Measurements from ENCODE around the gene MOB3B.
"Not testable (repeated sequence)": the region's sequence is repeated elsewhere in the genome, so short reads cannot be mapped to it uniquely, and the experiment has no call there.

Gene MOB3B

DNA sequence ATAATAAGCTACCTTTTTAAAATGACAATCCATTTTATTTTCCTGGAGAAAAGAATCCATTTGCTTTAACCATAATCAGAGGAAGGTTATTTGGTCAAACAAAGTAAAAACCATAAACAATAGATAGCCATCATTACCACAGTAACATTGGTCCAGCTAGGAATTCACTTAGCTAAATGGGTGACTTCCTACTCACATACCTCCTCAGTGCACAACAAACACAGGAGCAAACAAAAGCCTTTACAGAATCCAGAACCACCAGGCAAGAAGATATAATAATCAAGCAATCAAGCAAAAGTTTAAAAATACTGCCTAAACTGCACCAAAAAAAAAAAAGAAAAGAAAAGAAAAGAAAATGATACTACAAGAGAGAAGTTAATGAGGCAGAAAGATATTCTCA, 6.5 kb downstream of the MOB3B start:
- in situ Hi-C loops (cut with MboI; ENCODE audit: low pct_unique_long_range_greater_than_20kb, low sequenced_read_pairs): loop anchor here (10.0 kb wide), 1 partner anchor 188 kb away; no protein-coding TSS in a partner anchor
- no peak for DNase-seq

DNA sequence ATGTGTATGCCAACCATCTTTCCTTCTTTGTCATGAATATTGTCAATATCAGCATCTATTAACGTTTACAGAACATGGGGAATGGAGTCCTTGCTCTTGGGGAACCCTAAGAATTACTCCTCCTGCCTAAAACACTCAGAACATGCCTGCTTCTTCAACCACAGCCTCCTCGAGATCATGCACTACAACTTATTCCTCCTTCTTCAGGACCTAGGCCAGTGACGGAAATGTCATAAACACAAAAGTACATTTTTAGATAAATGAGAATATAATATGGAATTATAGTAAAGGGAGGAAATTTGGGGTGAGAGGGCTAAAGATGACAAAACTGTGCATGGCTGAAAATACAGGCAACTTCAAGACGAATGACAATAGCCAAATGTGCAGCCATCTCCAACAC, 8.6 kb downstream of the MOB3B start:
- DNase-seq: no peak
- in situ Hi-C loops (cut with MboI; ENCODE audit: low pct_unique_long_range_greater_than_20kb, low sequenced_read_pairs): loop anchor here (10.0 kb wide), 1 partner anchor 186 kb away; no protein-coding TSS in a partner anchor

DNA sequence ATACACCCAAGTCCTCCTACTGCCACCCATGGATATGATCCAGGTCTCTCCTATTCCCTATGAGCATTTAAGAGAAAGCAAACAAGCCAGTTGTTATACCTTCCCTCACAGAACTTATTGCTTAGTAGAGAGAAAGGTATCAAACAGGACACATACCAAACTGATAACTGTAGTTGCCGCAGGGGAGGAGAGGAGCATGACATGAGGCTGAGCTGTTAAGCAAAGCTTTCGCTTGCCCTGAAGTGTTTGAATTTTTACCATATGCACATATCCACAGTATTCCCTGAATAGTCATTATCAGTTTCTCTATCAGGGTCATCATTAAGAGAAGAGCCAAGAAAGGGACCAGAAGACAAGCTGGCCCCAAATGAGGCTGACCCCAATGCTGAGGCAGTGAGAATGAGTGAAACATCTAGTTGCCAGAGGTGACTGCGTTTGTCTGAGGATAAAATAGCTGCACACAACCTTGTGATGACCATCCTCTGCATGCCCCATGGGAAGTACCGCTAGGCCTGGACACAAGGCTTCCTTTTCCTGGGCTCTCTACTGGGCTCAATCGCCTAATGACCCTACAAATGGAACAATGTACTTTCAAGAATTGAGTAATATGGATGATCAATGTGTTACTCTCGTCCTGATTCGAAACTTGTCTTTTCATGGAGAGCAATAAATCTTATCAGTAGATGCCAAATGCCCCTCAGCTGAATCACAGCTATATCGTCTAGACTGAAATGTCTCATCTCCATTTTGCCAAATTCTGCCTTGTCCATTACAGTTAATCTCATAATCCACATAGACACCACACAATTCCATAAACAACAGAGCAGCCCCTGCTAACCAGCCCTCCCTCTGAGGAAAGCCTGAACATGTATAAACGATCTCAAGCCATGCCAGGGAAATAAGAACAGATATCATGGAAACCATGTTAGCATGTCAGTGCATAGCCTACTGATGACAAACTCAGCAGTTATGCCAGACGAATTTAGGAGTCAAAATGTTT, 9.8 kb downstream of the MOB3B start:
- no peak for DNase-seq
- in situ Hi-C loops (cut with MboI; ENCODE audit: low pct_unique_long_range_greater_than_20kb, low sequenced_read_pairs): loop anchor here (10.0 kb wide), 1 partner anchor 185 kb away; no protein-coding TSS in a partner anchor

DNA sequence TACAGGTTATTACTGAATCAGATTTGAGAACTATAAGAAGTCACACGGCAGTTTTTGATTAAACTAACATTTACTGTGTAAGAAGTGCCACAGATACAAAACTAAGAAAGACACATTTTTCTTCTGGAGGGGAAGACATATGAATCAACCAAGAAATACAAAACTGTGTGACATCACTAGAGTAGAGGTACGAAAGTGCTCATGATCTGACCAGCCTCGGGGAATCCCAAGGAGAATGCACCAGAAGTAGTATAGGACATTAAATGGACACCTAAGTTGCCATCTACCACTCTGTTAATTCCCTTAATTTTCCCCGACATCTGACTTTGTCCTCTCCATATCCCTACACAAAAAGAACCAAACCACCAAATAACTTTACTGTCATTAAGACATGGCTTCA, 10.8 kb downstream of the MOB3B start:
- in situ Hi-C loops (cut with MboI; ENCODE audit: low pct_unique_long_range_greater_than_20kb, low sequenced_read_pairs): no loop called here
- DNase-seq: no peak

DNA sequence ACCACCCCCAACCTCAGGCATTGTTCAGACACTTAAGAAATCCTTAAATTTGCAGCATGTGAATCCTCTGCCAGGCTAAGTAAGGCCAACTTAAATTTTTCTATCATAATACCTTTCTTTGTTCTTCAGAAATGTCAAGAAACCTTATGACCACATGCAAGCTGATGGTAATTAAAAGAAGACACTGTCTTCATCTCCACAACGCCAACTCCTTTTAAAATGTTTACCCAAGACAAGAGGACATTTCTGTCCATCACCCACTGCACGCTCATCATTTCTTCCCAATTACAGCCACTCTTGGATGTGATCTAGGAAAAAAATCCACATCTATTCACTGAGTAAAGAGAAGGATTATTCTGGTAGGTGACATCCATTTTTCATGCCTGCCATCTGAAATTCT, 11.6 kb downstream of the MOB3B start:
- in situ Hi-C loops (cut with MboI; ENCODE audit: low pct_unique_long_range_greater_than_20kb, low sequenced_read_pairs): no loop called here
- no peak for DNase-seq

DNA sequence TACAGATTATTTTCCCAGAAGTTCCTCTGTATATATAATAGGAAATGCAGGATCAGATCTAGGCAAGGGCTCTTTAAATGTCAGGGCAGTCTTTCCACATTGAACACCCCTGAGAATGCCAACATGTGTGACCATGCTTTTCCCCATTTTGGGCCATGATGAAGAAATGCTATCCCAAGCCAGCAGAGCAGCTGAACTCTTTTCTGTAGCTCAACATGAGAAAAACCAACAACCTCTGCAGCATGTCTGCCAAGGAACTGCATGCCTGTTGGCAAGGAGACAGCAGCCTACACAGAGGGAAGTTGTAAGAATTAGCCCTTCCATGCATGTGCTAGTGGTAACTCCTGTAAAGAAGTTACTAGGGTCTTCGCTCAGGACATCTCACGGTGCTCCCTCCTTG, 15.1 kb downstream of the MOB3B start:
- no peak for DNase-seq
- in situ Hi-C loops (cut with MboI; ENCODE audit: low pct_unique_long_range_greater_than_20kb, low sequenced_read_pairs): no loop called here

DNA sequence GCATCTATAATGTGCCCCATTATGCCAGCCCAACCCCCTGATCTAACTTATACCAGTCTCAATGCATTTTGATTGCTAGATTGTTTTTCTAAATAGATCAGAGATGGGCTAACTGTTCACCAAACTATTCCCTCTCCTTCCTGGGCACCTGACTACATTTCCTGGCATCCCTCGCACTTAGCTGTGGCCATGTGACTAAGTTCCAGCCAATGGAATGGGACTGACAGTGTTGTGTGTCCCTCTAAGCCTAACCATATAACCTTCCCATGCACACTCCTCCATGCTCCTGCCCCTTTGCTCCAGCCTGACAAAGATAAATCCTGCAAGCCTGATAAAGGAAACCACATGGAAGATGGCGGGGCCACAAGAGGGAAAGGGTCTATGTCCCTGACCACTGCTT, 17.8 kb downstream of the MOB3B start:
- in situ Hi-C loops (cut with MboI; ENCODE audit: low pct_unique_long_range_greater_than_20kb, low sequenced_read_pairs): no loop called here
- no peak for DNase-seq

DNA sequence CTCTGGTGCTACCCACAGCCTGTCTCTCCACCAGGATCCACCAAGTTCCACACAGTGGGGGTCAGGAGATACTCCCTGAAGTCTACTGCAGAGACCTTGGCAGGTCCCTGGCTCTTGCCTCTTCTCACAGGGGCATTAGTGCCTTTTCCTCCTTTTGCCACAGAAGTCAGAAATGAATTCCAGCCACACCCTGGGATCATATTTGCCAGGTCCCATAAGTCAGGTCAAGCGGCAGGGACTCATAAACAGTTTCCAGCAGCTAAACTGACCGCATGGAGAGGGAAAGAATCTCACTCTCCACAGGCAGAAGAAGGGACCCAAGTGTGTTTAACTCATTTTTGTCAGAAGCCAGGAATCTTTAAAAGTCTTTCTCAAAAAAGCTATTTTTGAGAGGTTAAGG, 18.8 kb downstream of the MOB3B start:
- in situ Hi-C loops (cut with MboI; ENCODE audit: low pct_unique_long_range_greater_than_20kb, low sequenced_read_pairs): no loop called here
- no peak for DNase-seq

DNA sequence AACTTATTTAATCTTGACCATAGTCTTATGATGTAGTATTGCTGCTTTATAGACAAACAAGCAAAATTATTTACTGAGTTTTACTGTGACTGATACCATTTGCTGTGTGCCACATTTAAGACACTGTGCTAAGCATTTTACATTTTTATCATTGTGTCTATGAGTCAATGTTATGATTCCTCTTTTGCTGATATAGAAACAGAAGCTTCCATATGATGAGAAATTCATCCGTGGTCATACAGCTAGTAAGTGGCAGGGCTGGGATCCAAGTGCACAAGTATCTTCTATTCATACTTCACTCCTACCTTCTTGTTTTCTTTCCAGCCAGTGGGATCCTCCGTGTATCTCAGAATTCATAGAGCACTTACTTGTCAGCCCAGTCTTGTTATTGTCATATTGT, 22.6 kb downstream of the MOB3B start:
- DNase-seq: no peak
- in situ Hi-C loops (cut with MboI; ENCODE audit: low pct_unique_long_range_greater_than_20kb, low sequenced_read_pairs): no loop called here

DNA sequence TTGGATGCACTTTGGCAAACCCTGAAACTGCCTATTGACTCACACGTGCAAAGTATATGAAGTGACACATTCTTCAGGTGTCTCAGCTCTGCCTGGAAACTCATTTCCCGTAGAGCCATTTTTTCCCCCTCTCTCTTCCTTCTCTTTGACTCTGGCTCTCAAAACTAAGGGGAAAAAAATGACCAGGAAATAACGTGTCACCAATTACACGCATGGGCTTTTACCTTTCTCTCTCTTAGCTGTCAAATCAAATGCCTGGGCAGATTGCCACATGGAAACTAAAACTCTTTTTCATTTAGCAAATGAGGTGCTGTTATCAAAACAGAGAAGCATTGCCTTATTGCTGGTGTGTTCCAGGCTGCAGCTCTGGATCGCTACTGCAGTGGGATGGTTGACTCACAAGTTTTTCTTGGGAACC, 23.9 kb downstream of the MOB3B start:
- in situ Hi-C loops (cut with MboI; ENCODE audit: low pct_unique_long_range_greater_than_20kb, low sequenced_read_pairs): no loop called here
- no peak for DNase-seq

DNA sequence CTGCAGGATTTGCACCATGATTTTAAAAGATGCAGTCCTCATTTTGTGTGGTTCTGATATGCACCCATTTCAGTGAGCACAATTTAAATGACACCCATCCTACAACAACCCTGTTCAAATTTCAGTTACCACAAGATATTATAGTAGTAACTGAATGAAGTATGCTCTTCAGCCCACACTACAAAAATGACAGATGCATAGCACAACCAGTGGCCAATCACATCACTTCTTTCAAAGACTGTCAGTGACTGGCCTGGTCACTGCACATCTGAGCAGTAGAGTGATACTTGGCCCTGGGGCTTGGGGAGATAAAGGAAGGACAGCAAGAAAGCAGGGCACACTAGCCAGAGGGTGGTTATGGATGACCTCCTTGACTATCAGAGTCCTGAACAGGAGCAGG, 25.4 kb downstream of the MOB3B start:
- no peak for DNase-seq
- in situ Hi-C loops (cut with MboI; ENCODE audit: low pct_unique_long_range_greater_than_20kb, low sequenced_read_pairs): no loop called here

DNA sequence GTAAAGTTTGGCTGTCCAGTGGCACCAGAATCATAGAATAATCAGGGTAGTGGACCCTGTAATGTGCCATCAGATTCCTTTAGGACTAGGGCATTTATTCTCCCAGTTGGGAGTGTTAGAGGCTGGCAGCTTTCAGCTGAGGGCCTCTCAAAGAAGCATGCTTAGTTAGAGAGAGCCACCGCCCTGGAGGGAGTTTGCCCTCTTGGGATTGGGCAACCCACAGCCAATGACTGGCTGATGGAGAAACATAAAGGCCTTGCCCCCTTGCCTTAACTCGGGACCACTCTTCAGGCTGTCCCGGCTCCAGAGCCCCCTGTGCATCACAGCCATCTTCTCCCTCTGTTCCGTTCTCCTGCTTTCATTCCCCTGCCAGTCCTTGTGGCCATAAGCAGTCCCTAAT, 26.0 kb downstream of the MOB3B start:
- DNase-seq: no peak
- in situ Hi-C loops (cut with MboI; ENCODE audit: low pct_unique_long_range_greater_than_20kb, low sequenced_read_pairs): no loop called here

DNA sequence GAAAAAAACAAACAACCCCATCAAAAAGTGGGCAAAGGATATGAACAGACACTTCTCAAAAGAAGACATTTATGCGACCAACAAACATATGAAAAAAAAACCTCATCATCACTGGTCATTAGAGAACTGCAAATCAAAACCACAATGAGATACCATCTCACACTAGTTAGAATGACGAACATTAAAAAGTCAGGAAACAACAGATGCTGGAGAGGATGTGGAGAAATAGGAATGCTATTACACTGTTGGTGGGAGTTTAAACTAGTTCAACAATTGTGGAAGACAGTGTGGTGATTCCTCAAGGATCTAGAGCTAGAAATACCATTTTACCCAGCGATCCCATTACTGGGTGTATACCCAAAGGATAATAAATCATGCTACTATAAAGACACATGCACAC, 28.7 kb downstream of the MOB3B start:
- in situ Hi-C loops (cut with MboI; ENCODE audit: low pct_unique_long_range_greater_than_20kb, low sequenced_read_pairs); DNase-seq: not testable (repeated sequence)

DNA sequence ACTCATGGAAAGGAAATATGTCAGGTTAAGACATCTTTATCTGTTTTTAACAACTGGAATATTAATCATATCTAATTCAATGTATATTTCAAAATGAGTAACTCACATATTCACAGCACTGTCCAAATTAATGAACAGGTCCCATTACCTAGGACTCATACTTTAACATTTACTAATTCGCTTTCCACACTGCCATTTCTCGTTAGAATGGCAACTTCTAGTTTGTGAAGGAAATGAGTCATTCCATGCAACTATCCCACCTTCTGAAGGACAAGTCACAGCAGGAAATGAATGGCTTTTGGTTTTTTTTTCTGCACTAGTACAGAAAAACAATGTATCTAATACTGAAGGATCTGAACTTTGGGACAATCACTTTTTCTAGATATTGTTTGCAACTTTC, 30.2 kb downstream of the MOB3B start:
- peak; percentile 47 for DNase-seq
- in situ Hi-C loops (cut with MboI; ENCODE audit: low pct_unique_long_range_greater_than_20kb, low sequenced_read_pairs): no loop called here

DNA sequence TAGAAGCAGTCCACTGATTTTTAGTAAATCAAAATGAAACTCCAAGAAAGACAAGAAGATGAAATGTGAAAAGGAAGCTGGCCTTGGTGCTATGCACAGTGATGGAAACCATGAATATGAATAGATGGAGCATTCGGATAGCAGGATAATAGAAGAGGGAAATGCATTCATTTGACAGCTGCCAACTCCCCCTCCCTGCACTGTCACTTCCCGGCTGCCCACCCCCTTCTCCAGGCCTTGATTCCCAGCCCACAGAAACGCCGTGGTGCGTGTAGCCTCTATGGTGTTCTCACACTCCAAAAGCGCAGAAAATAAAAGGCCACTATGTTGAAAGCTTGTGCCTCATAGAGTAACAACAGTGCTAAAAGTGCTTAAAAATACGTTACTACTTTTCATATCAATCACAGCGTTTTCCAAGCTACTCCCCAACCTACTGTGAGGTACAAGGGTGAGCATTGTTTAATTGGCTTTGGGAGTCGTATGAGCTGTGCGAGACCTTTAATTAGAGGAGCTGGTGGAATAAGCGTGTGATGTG, 31.7 kb downstream of the MOB3B start:
- no peak for DNase-seq
- in situ Hi-C loops (cut with MboI; ENCODE audit: low pct_unique_long_range_greater_than_20kb, low sequenced_read_pairs): no loop called here

DNA sequence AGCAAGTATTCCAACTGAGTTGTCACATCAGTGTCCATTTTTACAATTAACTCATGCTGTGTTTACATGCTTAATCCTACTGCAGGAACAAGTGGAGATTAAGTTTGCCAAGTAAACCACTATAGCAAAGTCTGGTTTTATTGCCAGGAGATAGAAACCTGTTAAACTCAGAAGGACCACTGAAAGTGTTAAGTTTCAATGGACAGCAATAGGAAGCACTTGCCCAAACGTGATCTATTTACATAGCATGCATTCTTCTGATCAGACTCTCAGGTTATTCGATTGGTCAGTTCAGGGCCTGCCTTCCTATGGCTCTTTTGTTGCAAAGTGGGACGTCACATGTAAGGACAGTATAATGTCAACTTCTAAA, 33.5 kb downstream of the MOB3B start:
- in situ Hi-C loops (cut with MboI; ENCODE audit: low pct_unique_long_range_greater_than_20kb, low sequenced_read_pairs): no loop called here
- DNase-seq: no peak

DNA sequence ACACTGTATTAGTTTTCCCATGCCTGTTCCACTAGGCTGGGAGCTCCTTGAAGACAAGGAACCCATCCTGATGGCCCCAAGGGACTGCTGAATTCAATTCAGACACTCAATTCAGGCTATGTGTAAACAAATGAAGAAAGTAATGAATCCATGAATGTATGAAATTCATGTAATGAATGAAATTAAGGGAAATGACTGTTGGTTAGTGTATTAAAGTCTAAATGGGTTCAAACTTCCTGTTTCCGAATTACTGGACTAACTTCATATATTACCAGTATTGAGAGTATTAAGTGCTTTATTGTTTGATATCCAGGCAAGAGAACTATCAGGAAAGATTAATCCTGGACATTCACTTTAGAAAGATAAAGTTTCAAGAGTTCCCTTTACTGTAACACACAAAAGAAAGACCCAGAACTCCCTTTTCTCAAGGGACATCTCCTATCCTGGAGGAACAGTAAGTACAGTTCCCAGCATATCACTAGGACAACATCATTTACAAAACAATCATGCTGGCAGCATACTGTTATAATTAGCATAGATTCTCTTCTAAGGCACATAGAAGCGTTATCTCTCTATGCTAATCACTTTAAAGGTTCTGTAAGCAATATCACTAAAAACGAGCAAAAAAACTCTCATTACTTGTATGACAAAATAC, 34.0 kb downstream of the MOB3B start:
- no peak for DNase-seq
- in situ Hi-C loops (cut with MboI; ENCODE audit: low pct_unique_long_range_greater_than_20kb, low sequenced_read_pairs): no loop called here

DNA sequence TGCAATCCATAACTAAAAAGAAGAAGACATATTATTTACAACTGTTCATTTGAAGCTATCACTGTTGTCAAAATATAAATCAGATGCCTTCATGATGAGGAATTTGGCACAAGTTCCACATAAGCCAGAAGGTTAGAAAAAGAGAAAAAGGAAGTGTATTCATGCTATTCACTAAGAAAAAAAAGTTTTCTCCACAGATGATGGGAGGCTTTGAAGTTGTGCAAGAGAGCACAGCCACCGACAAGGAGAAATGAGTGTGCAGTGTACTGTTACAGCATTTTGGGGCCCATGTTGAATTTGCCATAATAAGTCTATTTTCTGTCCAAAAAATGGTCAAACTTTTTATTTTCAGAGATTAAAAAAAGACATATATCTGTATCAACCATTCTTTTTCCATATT, 38.5 kb downstream of the MOB3B start:
- in situ Hi-C loops (cut with MboI; ENCODE audit: low pct_unique_long_range_greater_than_20kb, low sequenced_read_pairs): no loop called here

DNA sequence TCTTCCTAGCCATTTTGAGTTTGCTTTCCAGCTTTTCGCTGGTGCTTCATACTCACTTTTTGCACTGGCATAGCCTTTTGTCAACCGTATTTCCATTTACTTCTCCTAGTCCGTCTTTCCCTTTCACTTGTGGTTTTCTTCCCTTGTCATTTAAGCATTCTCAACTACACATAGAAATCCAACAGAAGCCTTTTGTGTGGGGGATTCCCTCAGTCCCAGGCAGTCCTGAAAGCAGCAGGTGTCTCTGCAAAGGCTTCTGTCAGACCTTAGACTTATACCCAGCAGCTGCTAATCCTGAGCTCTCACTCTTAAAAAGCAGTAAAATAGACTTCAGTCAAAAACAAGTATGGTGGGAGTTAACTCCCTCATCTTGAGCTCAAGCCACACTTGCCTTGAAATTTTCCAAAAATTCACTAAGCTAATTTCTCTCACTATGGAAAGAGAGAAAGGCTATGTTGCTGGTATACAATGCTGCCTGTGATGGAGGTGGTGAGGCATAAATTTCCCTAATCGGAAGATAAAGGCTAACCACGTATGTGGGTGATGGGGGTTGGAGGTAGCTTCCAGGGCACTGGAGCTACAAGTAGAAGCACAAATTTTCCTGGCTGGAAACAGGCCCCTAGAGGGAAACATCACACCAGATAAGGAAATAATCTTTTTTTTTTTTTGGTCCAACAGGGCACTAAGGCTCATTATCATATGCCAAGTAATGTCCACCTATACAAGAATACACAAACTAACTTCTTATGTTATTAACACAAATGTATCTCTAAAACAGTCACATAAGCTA, 40.3 kb downstream of the MOB3B start:
- in situ Hi-C loops (cut with MboI; ENCODE audit: low pct_unique_long_range_greater_than_20kb, low sequenced_read_pairs): no loop called here

More for the DNA sequence above, 38.5 kb downstream of the MOB3B start:
- peak; percentile 53 for DNase-seq

More for the DNA sequence above, 40.3 kb downstream of the MOB3B start:
- no peak for DNase-seq

Measured in KBM-7 (cell line).